ENCODE data around the gene SRPK2. TPM values are rescaled to one million over a fixed set of nuclear protein-coding genes. Genes with fewer than 3 reads are reported as not detected.
"Not testable (repeated sequence)": the region's sequence is repeated elsewhere in the genome, so short reads cannot be mapped to it uniquely, and the experiment has no call there.

SRPK2 gene
- 10 to 100 TPM; 37.1 to 48.1 (median 46.3) TPM for total RNA-seq

- peak within 1 kb of the TSS; percentile 41 to 94 (median 88) for H3K4me3 ChIP-seq (replicated peaks in 1 of 3)
- H3K4me1 ChIP-seq = peaks cover 4 to 7% of the 10 kb centered on the region in 2 donors
- no peaks in the 10 kb centered on the region for H3K9me3 ChIP-seq
- H3K36me3 ChIP-seq = no peaks in the 10 kb centered on the region
- WGBS, 2 donors = 0% methylated on average over 12 of the region's 113 CpGs; no CpG with 5 or more reads in 1 of the 2 donors
- H3K27me3 ChIP-seq = no peaks in the 10 kb centered on the region
- DNase-seq = peak; percentile 76 to 79
- H3K27ac ChIP-seq = peak within 1 kb of the TSS in 2 of 3 donors; percentile 77 to 80
- no peak for TF ChIP-seq CTCF (IDR thresholded peaks at IDR 0.05)
- TF ChIP-seq POLR2A (IDR thresholded peaks at IDR 0.05) = peak in 1 of 2 donors; percentile 75
- intact Hi-C loops (cut with DNase I) = no loop called here
Measured at GRCh38 chr7:105388356-105389087, at the start of gene SRPK2. TSS of gene SRPK2 (minus strand) at chr7:105388921.

GRCh38 chr7:105438254-105438653, 49.5 kb upstream of the SRPK2 start:
- no peak for TF ChIP-seq CTCF (IDR thresholded peaks at IDR 0.05)
- TF ChIP-seq POLR2A (IDR thresholded peaks at IDR 0.05) = no peak
- WGBS, 2 donors = 91 to 98% methylated on average over 1 of the region's 1 CpG
- no peak for DNase-seq
- Histone ChIP-seq H3K27ac (no peak overlapping the region), H3K9me3 (no peaks in the 10 kb centered on the region), H3K4me3 (replicated peaks in 1 of 3) (no peak overlapping the region), H3K4me1 (no peaks in the 10 kb centered on the region), H3K27me3 (no peaks in the 10 kb centered on the region), H3K36me3 (no peaks in the 10 kb centered on the region)
- intact Hi-C loops (cut with DNase I) = no loop called here

GRCh38 chr7:105437356-105437755, 48.6 kb upstream of the SRPK2 start:
- H3K27me3 ChIP-seq; H3K4me3 ChIP-seq (replicated peaks in 1 of 3); DNase-seq; H3K9me3 ChIP-seq; H3K4me1 ChIP-seq; H3K36me3 ChIP-seq; H3K27ac ChIP-seq; intact Hi-C loops (cut with DNase I): not testable (repeated sequence)
- 94% methylated on average over 6 of the region's 6 CpGs for WGBS, 2 donors

GRCh38 chr7:105429746-105430612, 41.3 kb upstream of the SRPK2 start:
- no peaks in the 10 kb centered on the region for H3K9me3 ChIP-seq
- no peaks in the 10 kb centered on the region for H3K27me3 ChIP-seq
- WGBS, 2 donors = 68 to 71% methylated on average over 4 of the region's 4 CpGs
- no peaks in the 10 kb centered on the region for H3K4me1 ChIP-seq
- intact Hi-C loops (cut with DNase I) = no loop called here
- H3K4me3 ChIP-seq (replicated peaks in 1 of 3) = no peak overlapping the region
- H3K27ac ChIP-seq = no peak overlapping the region
- peak; percentile 17 to 31 for DNase-seq
- TF ChIP-seq CTCF (IDR thresholded peaks at IDR 0.05) (peak in 3 of 6 experiments; percentile 17 to 37 (median 19)), POLR2A (IDR thresholded peaks at IDR 0.05) (no peak)
- H3K36me3 ChIP-seq = no peaks in the 10 kb centered on the region

GRCh38 chr7:105426606-105427146, 38.0 kb upstream of the SRPK2 start:
- Histone ChIP-seq H3K4me3 (replicated peaks in 1 of 3) (no peak overlapping the region), H3K27me3 (no peaks in the 10 kb centered on the region), H3K36me3 (no peaks in the 10 kb centered on the region), H3K4me1 (no peaks in the 10 kb centered on the region), H3K9me3 (no peaks in the 10 kb centered on the region), H3K27ac (no peak overlapping the region)
- TF ChIP-seq POLR2A (IDR thresholded peaks at IDR 0.05) (no peak), CTCF (IDR thresholded peaks at IDR 0.05) (no peak)
- intact Hi-C loops (cut with DNase I) = no loop called here
- 81 to 85% methylated on average over 2 of the region's 2 CpGs for WGBS, 2 donors
- no peak for DNase-seq
